Gastrocnemius medialis (tissue), 4 donors: Measurements from ENCODE around the gene BCOR. TPM values are rescaled to one million over a fixed set of nuclear protein-coding genes. Genes with fewer than 3 reads are reported as not detected.
A peak's percentile ranks its signal among the peaks of the same experiment; 100 is the strongest.

Source experiments
- ATAC-seq, 2 donors: fragments of 150-250 bp; one replicate each; pipeline ENCODE4 v1.9.1; 2016
- DNase-seq, 2 donors: peaks; one replicate each; pipeline ENCODE4 v3.0.0-alpha.2; 2019
- H3K27ac ChIP-seq, 4 donors: fragments of 200-600 bp; sonication (generic); 1 replicate in 1 of 4; 2 replicates in 3 of 4; pipeline ENCODE4 v1.5.1; 2016 to 2018; ENCODE audit warnings: mild to moderate bottlenecking in 2 of 4, moderate library complexity in 1 of 4
- H3K27me3 ChIP-seq, 3 donors: fragments of 200-600 bp; sonication (generic) in 2 of 3; 1 replicate in 1 of 3; 2 replicates in 2 of 3; pipeline versions ENCODE4 v1.5.1 to v1.6.0; 2016 to 2019; ENCODE audit warnings: mild to moderate bottlenecking in 1 of 3, moderate library complexity in 1 of 3
- H3K36me3 ChIP-seq, 2 donors: fragments of 200-600 bp; sonication (generic) in 1 of 2; one replicate each; pipeline ENCODE4 v1.5.1; 2017 to 2018
- H3K4me1 ChIP-seq, 2 donors: fragments of 200-600 bp; sonication (generic) in 1 of 2; one replicate each; pipeline ENCODE4 v1.5.1; 2016 to 2017; ENCODE audit warnings: mild to moderate bottlenecking in 2 of 2
- H3K4me3 ChIP-seq, 4 donors: fragments of 200-600 bp; sonication (generic) in 3 of 4; 1 replicate in 1 of 4; 2 replicates in 3 of 4; pipeline ENCODE4 v1.5.1; 2016 to 2019; ENCODE audit warnings: mild to moderate bottlenecking in 2 of 4
- H3K9me3 ChIP-seq, 3 donors: fragments of 200-600 bp; sonication (generic) in 2 of 3; 1 replicate in 1 of 3; 2 replicates in 2 of 3; pipeline ENCODE4 v1.5.1; 2016 to 2019
- POLR2A ChIP-seq, 2 donors: fragments of 450-650 bp; IDR thresholded peaks; one replicate each; pipeline ENCODE4 v1.6.1; 2017; ENCODE audit warnings: antibody characterized with exemption in 2 of 2, mild to moderate bottlenecking in 2 of 2, moderate library complexity in 2 of 2
- in situ Hi-C, 4 donors: fragments of 200-750 bp; cut with MboI; loops; one replicate each; pipeline versions ENCODE4 v1.15.0 to v1.8.0; 2017; ENCODE audit warnings: low sequenced_read_pairs in 4 of 4
- intact Hi-C: fragments of 100-400 bp; cut with DNase I; formaldehyde crosslinking; loops from one replicate; pipeline ENCODE4 v1.15.1; 2023; ENCODE audit warnings: low total_unique reads
- total RNA-seq, 4 donors: library from RNA; depleted of rRNA; stranded (reverse); fragments of >200 nt; gene quantifications; one replicate each; pipeline versions ENCODE4 v1.1.0 to v1.2.3, GENCODE V29; 2016
- TF ChIP-seq, protein P1 (sequence below), 5 experiments: fragments of 450-650 bp in 3 of 5; fragments of 200-600 bp in 2 of 5; sonication (generic) in 2 of 5; IDR thresholded peaks in 4 of 5; conservative IDR thresholded peaks in 1 of 5; 1 replicate in 4 of 5; 2 replicates in 1 of 5; pipeline ENCODE4 v1.5.1; 2016 to 2019; ENCODE audit warnings: antibody characterized with exemption in 5 of 5, mild to moderate bottlenecking in 3 of 5, moderate library complexity in 3 of 5

The BCOR gene
- total RNA-seq, 4 donors from 2014 or later = 6.5 to 43.8 (median 18.4) TPM

GRCh38 chrX:40018041-40018440, 79.7 kb downstream of the BCOR start:
- Histone ChIP-seq H3K4me1 (no peaks in the 10 kb centered on the region), H3K27ac (no peak overlapping the region), H3K4me3 (no peak overlapping the region), H3K9me3 (no peaks in the 10 kb centered on the region), H3K27me3 (no peaks in the 10 kb centered on the region), H3K36me3 (no peaks in the 10 kb centered on the region)
- TF ChIP-seq, protein P1, sequence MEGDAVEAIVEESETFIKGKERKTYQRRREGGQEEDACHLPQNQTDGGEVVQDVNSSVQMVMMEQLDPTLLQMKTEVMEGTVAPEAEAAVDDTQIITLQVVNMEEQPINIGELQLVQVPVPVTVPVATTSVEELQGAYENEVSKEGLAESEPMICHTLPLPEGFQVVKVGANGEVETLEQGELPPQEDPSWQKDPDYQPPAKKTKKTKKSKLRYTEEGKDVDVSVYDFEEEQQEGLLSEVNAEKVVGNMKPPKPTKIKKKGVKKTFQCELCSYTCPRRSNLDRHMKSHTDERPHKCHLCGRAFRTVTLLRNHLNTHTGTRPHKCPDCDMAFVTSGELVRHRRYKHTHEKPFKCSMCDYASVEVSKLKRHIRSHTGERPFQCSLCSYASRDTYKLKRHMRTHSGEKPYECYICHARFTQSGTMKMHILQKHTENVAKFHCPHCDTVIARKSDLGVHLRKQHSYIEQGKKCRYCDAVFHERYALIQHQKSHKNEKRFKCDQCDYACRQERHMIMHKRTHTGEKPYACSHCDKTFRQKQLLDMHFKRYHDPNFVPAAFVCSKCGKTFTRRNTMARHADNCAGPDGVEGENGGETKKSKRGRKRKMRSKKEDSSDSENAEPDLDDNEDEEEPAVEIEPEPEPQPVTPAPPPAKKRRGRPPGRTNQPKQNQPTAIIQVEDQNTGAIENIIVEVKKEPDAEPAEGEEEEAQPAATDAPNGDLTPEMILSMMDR (IDR thresholded peaks at IDR 0.05 in 4 of 5, conservative IDR thresholded peaks at IDR 0.05 in 1 of 5) = no peak
- no peak for TF ChIP-seq POLR2A (IDR thresholded peaks at IDR 0.05)
- in situ Hi-C loops = loop anchor here in 1 of 4 donors (25.0 kb wide), 1 partner anchor 144 kb away; no protein-coding TSS in a partner anchor
- intact Hi-C loops = loop anchor here (10.0 kb wide), 1 partner anchor 113 kb away; no protein-coding TSS in a partner anchor
- DNase-seq = no peak
- no peak for ATAC-seq

- peaks cover 0 to under 1% of the 10 kb centered on the region in 2 donors for H3K4me1 ChIP-seq
- H3K36me3 ChIP-seq = no peaks in the 10 kb centered on the region
- in situ Hi-C loops (loop anchor here in 1 of 4 donors (25.0 kb wide), 1 partner anchor 146 kb away; no protein-coding TSS in a partner anchor), intact Hi-C loops (loop anchor here (10.0 kb wide), 1 partner anchor 112 kb away; no protein-coding TSS in a partner anchor)
- TF ChIP-seq POLR2A (IDR thresholded peaks at IDR 0.05) = no peak
- TF ChIP-seq, protein P1 (IDR thresholded peaks at IDR 0.05 in 4 of 5, conservative IDR thresholded peaks at IDR 0.05 in 1 of 5) = no peak
- H3K9me3 ChIP-seq = no peaks in the 10 kb centered on the region
- ATAC-seq (no peak), DNase-seq (no peak)
- H3K27me3 ChIP-seq = peaks cover 0 to 5% (median 0%) of the 10 kb centered on the region in 3 donors
- H3K4me3 ChIP-seq = no peak overlapping the region
- H3K27ac ChIP-seq = no peak overlapping the region
Observed at GRCh38 chrX:40016749-40017148, 81.0 kb downstream of the BCOR start.

- DNase-seq (no peak), ATAC-seq (no peak)
- Histone ChIP-seq H3K27me3 (peaks cover 0 to 6% (median 5%) of the 10 kb centered on the region in 3 donors), H3K4me1 (peaks cover 0 to 7% of the 10 kb centered on the region in 2 donors), H3K36me3 (no peaks in the 10 kb centered on the region), H3K27ac (peak overlapping the region in 2 of 4 donors; percentile 93 to 95), H3K9me3 (no peaks in the 10 kb centered on the region), H3K4me3 (no peak overlapping the region)
- TF ChIP-seq, protein P1 (IDR thresholded peaks at IDR 0.05 in 4 of 5, conservative IDR thresholded peaks at IDR 0.05 in 1 of 5) = no peak
- TF ChIP-seq POLR2A (IDR thresholded peaks at IDR 0.05) = no peak
- in situ Hi-C loops = loop anchor here in 1 of 4 donors (25.0 kb wide), 1 partner anchor 147 kb away; no protein-coding TSS in a partner anchor
- intact Hi-C loops = loop anchor here (10.0 kb wide), 1 partner anchor 111 kb away; no protein-coding TSS in a partner anchor
Observed at GRCh38 chrX:40015693-40016092, 82.1 kb downstream of the BCOR start.

DNA sequence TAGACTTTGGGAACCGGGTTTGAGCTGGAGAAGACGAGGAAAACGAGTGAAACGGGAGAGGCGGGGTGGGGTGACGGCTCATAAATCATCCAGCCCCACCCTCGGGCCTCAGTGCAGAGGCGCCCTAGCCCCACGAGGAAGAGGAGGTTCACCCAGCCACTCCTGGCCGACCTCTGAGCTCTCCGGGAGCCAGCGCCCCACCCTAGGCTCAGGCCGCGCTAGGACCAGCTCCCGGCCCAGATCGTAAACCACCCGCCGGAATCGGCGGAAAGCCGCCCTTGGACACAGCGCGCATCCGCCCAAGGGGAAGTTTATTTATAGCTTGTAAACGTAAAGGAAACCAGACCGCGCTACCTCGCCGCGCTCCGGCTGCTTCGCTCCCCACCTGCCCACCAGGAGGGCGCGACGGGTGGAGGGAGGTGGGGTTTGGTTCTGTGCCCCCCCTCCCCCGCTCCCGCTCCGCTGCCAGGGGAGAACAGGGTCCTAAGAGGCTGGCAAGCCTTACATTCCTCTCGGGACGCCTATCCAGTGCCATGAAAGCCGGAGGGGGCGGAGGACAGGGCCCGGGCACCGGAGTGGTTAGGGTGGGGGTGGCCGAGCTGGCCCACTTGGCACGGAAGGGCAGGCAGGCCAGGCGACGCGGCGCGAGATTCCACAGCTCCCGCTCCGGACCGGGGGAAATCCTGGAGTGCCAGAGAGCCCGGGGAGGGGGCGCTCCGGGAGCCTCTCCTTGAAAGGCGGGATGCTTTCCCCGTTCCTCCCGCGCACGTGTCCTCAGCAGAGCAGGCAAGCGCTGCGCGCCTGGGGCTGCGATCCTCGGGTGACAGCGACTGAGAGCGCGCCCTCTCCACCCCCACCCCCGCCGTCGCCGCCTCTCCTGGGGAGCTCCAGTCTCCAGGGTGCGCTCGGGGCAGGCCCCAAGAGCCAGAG, 84.2 kb downstream of the BCOR start:
- peaks cover 0 to 8% (median 7%) of the 10 kb centered on the region in 3 donors for H3K27me3 ChIP-seq
- TF ChIP-seq, protein P1 (IDR thresholded peaks at IDR 0.05 in 4 of 5, conservative IDR thresholded peaks at IDR 0.05 in 1 of 5) = no peak
- peak; percentile 69 to 77 for TF ChIP-seq POLR2A (IDR thresholded peaks at IDR 0.05)
- H3K27ac ChIP-seq = peak overlapping the region; percentile 92 to 95 (median 94)
- ATAC-seq (peak; percentile 59 to 60), DNase-seq (peak; percentile 49 to 67)
- intact Hi-C loops (loop anchor here (1.0 to 10.0 kb wide), 6 partner anchors 69 to 281 kb away; partner anchors contain the start of gene BCOR), in situ Hi-C loops (loop anchor here in 1 of 4 donors (25.0 kb wide), 1 partner anchor 149 kb away; no protein-coding TSS in a partner anchor)
- peaks cover 0 to 7% of the 10 kb centered on the region in 2 donors for H3K4me1 ChIP-seq
- H3K9me3 ChIP-seq = no peaks in the 10 kb centered on the region
- no peaks in the 10 kb centered on the region for H3K36me3 ChIP-seq
- peak overlapping the region; percentile 61 to 79 (median 70) for H3K4me3 ChIP-seq
